ENCODE results near the gene EFCAB8. TPM values are rescaled to one million over a fixed set of nuclear protein-coding genes. Genes with fewer than 3 reads are reported as not detected.

Gene EFCAB8
- total RNA-seq, 1 donor from 2014 or later = not detected

DNA sequence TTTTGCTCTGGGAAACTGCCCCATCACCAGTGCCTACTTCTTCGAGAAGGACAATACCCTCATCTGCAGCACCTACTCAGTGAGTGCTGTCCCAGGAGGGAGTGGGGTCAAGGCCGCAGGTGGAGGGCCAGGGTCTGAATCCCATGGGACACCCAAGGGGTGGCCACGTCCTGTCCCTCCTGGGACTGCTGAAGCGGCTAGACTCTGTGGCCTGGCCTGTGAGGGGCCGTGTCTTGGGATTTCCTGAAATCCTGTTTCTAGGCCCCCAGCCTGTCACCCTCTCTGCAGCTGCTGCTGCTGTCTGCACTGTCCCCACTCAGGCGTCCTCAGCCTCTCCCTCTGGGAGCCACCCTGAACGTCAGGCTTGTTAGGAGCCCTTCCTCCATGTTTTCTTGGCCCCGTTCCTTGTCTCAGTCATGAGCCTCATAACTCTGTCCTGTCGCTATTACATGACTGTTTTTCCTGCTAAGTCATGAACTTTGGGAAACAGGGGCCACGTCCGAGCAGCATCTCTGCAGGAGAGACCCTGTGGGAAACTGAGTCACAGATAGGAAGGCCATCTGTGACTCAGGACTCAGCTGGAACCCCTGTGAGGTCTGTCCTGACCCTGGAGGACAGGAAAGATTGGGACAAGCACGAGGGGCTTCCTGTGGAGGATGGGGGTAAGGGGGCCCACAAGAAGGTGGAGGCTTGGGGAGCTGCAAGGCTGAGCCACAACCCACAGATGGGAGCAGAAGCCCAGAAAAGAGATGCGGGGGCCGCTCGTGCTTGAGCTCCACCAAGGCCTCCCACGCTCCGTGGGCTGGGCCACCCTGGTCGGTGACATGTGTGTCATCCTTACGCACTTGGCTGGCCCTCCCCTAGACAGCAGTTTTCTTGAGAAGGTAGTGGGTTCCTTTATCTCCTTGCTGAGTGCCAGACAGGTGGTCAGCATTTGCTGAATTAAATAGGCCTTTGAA lies 49.9 kb downstream of the EFCAB8 start:
- no peak overlapping the region for H3K4me3 ChIP-seq (ENCODE audit: low read depth, low read length)
- no peak for DNase-seq (ENCODE audit: low read depth)
- TF ChIP-seq, protein P1, sequence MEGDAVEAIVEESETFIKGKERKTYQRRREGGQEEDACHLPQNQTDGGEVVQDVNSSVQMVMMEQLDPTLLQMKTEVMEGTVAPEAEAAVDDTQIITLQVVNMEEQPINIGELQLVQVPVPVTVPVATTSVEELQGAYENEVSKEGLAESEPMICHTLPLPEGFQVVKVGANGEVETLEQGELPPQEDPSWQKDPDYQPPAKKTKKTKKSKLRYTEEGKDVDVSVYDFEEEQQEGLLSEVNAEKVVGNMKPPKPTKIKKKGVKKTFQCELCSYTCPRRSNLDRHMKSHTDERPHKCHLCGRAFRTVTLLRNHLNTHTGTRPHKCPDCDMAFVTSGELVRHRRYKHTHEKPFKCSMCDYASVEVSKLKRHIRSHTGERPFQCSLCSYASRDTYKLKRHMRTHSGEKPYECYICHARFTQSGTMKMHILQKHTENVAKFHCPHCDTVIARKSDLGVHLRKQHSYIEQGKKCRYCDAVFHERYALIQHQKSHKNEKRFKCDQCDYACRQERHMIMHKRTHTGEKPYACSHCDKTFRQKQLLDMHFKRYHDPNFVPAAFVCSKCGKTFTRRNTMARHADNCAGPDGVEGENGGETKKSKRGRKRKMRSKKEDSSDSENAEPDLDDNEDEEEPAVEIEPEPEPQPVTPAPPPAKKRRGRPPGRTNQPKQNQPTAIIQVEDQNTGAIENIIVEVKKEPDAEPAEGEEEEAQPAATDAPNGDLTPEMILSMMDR (conservative IDR thresholded peaks at IDR 0.05; ENCODE audit: low read depth, low read length) = no peak

DNA sequence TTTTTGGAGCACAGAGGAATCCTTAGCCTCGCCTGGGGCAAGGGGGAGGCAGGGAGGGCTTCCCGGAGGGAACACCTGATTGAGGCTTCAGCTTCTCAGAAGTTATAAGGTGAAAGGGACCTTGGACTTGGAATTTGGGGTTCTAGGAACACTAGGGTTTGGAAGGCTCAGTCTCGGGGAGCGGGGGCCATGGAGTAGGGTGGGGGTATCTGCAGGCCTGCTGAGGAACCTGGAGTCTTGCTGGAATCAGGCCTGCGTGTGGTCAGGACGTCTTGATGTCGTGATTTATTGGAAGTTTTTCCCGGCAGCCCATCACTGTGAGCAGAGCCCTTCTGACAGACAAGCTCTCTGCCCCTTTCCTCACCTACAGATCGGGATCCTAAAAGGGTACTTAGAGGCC lies 50.7 kb downstream of the EFCAB8 start:
- TF ChIP-seq, protein P1 (conservative IDR thresholded peaks at IDR 0.05; ENCODE audit: low read depth, low read length) = no peak
- H3K4me3 ChIP-seq (ENCODE audit: low read depth, low read length) = no peak overlapping the region
- no peak for DNase-seq (ENCODE audit: low read depth)

DNA sequence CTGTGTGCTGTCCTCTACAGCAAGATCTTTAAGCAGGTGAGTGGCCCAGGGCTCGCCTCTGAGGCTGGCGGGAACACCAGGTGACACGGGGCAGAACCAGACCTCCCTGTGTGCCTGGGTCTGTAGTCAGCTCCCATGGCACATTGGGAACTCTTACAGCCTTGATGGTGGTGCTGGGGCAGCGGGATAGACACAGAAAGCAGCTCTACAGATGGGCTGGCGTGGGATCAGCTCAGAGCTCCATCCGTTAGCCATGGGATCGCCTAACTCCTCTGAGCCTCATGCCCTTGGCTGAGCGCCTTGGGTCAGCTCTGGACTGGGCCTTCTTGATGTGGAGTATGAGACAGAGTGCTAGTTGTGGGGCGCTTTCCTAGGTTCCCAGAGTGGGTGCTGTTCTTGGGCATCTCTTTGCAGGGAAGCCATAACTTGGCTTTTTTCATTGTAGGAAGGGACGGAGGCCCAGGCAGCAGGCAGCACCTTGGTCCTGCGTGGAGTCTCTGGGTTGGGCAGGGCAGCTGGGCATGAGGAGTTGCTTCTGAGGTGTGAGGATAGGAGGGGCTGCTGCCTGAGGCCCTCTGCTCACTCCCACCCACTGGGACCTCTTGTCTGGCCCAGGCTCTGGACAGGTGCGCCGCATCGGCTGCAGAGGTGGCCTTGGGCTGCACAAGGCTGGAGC lies 51.3 kb downstream of the EFCAB8 start:
- TF ChIP-seq, protein P1 (conservative IDR thresholded peaks at IDR 0.05; ENCODE audit: low read depth, low read length) = no peak
- no peak for DNase-seq (ENCODE audit: low read depth)
- H3K4me3 ChIP-seq (ENCODE audit: low read depth, low read length) = no peak overlapping the region

DNA sequence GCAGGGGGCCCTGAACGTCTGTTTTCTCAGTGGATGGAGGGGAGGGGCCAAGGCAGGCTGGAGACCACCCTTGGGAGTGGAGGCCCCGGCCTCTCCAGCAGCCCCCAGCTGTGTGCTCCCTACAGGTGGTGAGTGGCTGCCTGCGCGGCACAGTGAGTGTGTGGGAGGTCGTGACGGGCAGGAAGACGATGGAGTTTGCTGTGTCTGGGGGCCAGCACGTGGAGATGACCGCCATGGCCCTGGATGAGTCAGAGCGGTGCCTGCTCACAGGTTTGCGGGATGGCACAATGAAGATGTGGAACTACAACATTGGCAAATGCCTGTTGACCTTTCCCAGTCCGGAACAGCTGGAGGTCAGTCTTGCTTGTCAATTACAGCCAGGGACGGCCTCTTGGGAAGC lies 52.6 kb downstream of the EFCAB8 start:
- TF ChIP-seq, protein P1 (conservative IDR thresholded peaks at IDR 0.05; ENCODE audit: low read depth, low read length) = no peak
- no peak for DNase-seq (ENCODE audit: low read depth)
- no peak overlapping the region for H3K4me3 ChIP-seq (ENCODE audit: low read depth, low read length)

DNA sequence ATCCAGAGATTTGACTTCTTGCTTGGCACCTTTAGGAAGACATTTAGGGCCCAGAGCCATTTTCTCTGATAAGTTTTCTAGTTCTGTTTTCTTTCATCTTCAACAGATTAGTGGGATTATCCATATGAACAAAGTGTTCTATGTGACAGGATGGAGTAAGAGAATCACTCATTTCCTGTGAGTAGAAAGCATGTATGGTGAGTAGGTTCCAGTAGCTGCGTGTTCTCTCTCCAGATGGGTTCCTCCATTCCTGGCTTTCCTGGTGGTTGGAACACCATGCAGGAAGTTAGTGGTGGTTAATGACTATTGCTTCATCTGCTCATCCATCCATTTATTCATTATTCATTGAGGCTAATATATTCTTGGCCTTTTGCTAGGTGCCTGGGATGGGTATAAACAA lies 54.0 kb downstream of the EFCAB8 start:
- DNase-seq (ENCODE audit: low read depth) = no peak
- no peak overlapping the region for H3K4me3 ChIP-seq (ENCODE audit: low read depth, low read length)
- TF ChIP-seq, protein P1 (conservative IDR thresholded peaks at IDR 0.05; ENCODE audit: low read depth, low read length) = no peak

DNA sequence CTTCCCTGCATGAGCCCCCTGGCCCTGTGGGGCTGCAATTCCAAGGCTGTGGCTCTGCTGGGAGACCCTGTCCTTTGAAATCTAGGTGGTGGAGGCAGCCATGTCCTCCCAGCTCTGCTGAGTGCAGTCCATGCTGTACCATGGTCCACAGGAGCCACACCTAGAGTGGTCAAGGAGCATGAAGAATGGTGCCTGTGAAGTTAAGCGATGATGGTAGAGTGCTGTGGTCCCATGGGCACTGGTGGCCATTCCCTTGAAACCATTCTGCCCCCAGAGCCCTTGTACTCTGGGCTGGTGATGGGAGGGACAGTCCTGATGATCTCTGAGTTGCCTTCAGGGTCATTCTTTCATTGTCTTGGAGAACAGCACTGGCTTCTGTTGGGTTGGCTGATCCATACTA lies 55.3 kb downstream of the EFCAB8 start:
- H3K4me3 ChIP-seq (ENCODE audit: low read depth, low read length) = no peak overlapping the region
- TF ChIP-seq, protein P1 (conservative IDR thresholded peaks at IDR 0.05; ENCODE audit: low read depth, low read length) = no peak
- no peak for DNase-seq (ENCODE audit: low read depth)
